ENCODE data around the gene TSFM.

DNA sequence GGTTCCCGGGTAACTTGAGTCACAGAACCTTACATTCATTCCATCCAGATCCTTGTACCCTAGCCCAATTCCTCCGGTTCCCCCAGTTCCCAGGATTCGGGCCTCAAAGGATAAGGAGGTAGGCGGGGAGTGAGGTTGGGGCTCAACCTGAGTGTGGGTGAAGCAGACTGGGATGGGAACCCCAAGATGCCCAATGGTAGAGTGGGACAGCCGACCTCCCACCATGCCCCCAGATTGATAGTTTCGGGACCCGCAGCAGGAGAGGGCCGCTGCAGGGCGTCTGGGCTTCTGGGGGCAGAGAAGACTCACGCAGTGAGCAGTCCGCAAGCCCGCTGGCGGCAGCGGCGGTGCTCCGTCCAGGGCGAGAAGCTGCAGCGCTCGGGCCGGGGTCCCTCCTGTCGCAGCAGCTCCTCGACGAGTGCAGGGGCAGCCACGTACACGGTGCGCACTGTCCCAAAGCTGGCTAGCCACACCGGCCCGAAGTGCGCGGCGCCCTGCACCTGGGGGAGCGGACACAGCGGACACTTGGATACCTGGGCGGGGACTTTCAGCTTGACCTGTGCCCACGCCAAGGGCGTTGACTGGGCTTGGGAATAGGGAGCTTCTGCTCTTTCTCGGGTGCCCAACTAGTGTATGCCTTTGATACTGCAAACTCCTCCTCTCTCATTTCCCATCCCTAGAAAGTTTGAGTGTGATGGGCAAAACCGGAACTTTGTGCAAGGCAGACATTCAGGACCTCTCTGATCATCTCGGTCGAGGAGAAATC lies 16.7 kb upstream of the TSFM start:
- TF ChIP-seq CTCF (IDR thresholded peaks at IDR 0.05) = no peak
- no peak for TF ChIP-seq POLR2A (IDR thresholded peaks at IDR 0.05)
